Putamen (tissue), 1 donor: ENCODE data around the gene ONECUT3.

Experiments used
- DNase-seq: peaks from one replicate; pipeline ENCODE4 v3.0.0-alpha.2; 2016; ENCODE audit warnings: low spot score

The ONECUT3 gene

DNA sequence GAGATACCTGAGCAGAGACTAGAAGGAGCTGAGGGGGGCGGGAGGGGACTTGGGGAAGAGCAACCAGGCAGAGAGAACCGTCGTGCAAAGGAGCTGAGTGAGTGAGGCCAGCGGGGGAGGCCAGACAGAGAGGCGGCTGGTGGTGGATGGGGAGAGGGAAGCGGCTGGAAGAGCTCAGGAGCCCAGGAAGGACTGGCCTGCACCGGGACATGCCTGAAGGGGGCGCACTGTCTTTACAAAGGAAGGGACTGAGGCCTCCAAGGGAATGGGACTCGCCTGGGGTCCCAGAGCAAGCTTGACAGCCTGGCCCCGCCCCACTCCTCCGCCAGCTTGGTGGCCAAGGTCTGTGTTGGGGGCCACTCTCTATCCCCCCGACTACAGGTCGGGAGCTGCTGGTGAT, 14.9 kb downstream of the ONECUT3 start:
- no peak for DNase-seq

DNA sequence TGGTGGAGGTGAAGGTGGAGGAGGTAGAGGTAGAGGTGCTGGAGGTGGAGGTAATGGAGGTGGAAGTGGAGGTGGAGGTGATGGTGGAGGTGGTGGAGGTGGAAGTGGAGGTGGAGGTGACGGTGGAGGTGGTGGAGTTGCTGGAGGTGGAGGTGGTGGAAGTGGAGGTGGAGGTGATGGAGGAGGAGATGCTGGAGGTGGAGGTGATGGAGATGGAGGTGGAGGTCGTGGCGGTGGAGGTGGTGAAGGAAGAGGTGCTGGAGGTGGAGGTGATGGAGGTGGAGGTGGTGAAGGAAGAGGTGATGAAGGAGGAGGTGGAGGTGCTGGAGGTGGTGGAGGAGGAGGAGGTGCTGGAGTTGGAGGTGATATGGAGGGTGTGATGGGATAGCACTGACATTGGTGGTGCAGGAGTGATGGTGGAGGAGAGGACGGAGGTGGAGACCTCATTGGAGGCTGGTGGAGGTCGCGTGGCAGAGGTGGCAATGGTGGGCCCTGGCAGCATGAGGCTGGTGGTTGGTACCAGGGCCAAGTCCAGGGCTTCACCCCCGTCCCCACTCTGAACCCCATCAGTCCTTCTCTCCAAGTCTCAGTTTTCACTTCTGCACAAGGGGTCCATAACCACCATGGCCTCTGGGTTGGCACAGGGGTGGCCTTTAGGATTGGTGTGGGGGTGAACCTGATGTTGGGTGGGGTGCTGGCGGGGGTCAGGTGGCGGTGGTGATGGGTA, 15.8 kb downstream of the ONECUT3 start:
- no peak for DNase-seq

DNA sequence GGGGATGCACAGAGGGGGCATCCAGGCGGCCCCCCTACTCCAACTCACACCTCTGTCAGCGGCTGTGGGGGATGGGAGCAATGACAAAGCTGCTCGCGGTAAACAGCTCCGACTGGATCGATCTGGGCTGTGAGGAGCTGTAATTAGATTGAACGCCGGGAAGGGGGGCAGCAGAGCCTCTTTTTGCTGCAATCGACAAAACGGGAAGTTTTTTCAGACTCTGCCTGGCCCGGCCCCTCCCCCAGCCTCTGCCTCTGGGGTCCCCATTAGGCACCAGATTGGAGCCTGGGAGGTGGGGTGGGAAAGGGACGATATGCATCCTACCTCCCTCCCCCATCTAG, 16.3 kb downstream of the ONECUT3 start:
- DNase-seq, result no peak

DNA sequence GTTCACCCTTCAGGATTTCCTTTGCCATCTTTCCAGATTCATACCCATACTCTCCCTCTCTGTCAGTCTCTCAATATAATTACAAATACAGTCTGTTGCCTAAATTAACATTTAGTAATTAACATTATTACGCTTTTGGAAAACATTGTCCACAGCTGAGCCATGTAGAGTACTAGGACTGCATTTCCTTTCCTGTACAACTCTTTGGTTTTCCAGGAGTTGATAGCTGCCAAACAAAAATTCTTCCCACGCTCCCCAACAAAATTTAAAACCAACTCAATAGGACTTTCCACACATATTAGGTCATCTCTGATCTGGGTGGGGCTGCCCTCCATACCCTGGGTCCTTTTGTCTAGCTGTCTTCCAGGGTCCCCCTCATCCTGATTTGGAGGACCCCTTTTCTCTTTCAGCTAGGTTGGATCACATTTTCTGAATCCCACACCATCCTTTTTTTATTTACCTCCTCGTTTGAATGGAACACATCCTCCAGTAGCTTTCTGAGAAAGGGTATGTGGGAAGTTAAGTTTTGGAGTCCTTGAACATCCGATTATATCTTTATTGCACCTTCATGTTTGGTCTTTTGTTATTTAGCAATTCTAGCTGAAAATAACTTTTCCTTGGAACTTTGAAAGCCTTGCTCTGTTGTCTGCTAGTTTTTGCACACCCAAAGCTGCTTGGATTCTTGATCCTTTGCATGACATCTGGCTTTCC, 17.7 kb downstream of the ONECUT3 start:
- DNase-seq, result no peak

GRCh38 chr19:1773184-1773583, 19.9 kb downstream of the ONECUT3 start:
- no peak for DNase-seq

DNA sequence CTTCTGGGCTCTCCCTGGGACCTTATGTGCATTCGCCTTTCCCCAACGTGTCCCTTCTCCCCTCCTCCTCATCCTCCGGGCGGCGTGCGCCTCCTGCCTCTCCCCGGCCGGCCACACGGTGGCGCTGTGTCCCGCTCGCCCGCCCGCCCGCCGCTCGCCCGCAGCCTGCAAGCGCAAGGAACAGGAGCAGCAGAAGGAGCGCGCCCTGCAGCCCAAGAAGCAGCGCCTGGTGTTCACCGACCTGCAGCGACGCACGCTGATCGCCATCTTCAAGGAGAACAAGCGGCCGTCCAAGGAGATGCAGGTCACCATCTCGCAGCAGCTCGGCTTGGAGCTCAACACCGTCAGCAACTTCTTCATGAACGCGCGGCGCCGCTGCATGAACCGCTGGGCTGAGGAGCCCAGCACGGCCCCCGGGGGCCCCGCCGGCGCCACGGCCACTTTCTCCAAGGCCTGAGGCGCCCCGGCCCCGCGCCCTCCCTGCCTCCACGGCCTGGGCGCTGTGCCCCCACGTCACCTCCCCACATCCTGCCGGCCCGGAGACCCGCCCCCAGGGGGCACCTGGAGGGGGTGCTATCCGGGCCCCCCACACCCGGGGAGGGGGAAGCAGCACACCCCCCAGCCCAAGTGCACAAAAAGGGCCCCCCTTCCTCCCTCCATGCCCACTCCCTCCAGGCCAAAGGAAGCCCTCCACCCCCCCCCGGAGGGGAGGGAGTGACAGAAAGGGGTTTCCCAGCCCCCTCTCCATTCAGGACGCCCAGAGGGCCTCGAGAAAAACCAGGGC, 21.9 kb downstream of the ONECUT3 start:
- no peak for DNase-seq

DNA sequence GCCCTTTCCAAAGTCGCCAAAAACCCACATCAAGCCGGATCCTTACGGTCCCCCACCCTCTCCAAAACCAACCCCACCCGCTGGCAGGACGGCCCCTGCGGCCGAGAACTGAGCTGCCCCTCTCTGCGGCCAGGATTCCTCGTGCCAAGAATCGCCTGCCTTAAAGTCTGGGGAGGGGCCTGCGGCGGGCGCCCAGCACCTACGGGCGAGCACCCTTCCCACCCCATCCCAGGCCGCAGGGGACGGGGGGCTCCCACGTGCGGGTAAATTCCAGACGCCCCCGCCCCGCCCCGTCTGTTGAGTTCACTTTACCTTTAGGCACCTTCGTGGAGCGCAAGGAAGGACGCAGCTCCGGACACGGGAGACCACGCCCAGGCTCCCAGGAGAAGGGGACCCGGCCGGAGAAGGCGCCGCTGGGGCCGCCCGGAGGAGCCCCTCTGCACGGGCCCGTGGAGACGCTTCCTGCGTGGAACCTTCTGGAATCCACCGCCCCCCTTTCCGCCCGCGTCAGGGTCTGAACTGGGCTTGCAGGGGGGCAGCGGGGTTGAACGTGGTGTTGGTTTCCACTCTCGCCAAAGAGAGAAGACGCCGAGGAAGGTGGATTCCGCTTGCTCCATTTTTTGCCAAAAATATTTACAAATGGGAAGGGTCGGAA, 22.8 kb downstream of the ONECUT3 start:
- no peak for DNase-seq

DNA sequence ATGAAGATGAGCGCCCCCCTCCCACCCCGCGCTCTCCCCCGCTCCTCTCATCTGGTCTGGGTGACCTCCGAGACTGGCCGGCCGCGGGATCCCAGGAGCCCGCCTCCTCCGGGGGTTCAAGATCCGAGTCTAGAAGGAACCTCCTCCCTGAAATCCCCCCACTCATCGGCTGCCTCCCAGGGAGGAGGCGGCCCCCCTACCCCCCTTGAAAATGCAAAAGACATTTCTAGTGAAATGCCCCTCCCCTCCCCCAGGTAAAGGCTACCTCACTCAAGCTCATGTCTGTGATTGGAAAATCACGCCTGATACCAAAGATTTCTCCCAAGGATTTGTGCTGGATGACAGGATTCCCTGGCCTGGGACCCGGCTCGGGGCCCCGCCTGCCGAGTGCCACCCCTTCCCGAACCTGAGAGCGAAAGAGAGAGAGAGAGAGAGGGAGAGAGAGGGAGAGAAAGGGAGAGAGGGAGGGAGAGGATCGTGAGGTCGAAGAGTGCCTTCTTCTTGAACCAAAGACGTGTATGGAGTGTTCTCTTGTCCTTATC, 23.4 kb downstream of the ONECUT3 start:
- no peak for DNase-seq

DNA sequence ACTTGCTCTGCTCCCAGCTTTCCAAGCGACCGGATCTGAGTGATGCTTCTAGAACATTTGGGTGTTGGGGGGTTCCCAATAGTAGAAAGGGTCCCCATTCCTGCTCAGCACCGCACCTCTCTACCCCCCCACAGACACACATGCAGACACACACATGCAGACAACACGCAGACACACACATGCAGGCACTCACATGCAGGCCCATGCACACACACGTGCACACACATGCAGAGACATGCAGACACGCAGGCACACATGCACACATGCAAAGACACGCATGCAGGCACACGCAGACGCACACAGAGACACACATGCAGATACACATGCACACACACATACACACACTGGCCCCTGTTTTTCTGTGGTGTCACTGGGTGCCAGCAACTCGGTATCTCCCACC, 23.8 kb downstream of the ONECUT3 start:
- no peak for DNase-seq

- no peak for DNase-seq
Observed at GRCh38 chr19:1779574-1779973, 26.3 kb downstream of the ONECUT3 start.

DNA sequence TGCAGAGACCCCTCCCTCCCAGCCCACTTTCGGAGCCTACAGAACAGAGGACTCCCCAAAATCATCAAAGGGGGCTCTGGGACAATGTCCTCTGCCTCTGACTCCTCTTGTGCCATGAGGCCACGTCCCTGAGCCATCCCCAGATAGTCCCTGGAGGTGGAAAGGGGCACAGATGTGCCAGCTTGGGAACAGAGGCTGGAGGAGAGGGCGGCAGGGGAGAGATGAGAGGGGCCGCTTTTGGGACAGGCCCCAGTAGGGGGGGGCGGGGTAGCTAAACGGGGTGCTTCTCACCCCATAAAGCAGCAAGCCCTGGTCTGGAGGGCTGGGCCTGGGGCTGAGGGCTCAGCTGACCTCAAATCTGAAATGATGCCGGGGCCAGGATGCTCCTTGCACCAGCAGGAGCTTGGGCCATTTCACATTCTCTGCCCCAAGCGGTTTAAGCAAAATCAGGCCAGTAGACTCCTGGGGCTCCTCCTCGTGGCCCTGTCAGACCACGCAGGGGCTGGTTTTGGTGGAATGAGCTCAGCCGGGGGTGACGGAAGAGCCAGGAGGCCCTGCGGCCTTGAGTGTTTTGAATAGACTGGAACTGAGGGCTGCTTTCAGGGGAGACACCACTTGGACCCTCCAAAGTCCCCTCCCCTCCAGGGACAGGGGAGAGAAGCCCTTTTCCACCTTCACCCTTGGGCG, 27.1 kb downstream of the ONECUT3 start:
- no peak for DNase-seq

- DNase-seq, result no peak
Observed at GRCh38 chr19:1782521-1782920, 29.2 kb downstream of the ONECUT3 start.

GRCh38 chr19:1783354-1783753, 30.0 kb downstream of the ONECUT3 start:
- no peak for DNase-seq

- DNase-seq, result no peak
Observed at GRCh38 chr19:1783874-1784273, 30.6 kb downstream of the ONECUT3 start.

DNA sequence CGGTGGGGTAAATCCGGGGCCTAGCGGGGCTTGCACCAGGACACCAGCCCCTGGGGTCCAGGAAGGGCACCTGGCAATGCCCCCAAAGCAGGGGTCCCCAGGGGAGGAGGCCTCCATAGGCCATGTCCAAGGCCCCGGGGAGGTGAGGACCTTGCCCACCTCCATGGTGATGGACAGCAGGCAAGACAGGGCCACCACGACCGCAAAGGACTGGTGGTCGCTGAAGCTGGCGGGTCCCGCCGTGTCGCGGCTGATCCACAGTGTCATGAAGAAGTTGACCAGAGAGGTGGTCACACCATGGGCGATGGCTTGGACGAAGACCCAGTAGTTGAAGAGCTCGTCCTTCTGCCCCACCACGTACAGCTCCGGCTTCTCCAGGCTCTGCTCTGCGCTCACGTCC, 32.0 kb downstream of the ONECUT3 start:
- DNase-seq, result no peak

DNA sequence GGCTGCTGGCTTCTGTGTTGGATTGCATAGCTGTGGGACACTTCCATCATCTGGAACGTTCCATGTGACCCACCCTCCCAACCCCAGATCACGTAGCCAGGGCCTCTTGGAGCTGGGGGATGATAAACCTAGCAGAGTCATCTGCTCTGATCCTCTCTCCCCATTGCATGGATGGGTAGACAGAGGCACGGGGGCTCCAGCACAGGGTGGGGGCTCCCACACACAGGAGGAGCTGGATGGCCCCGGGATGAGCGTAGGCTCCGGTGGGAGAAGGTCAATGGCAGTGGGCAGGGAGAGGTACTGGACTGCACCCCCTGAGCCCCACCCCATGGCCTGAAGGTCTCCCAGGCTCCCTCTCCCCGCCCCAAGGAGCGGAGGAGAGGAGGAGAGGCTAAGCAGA, 33.4 kb downstream of the ONECUT3 start:
- DNase-seq, result no peak

- DNase-seq, result no peak
Observed at GRCh38 chr19:1787116-1787515, 33.8 kb downstream of the ONECUT3 start.

- DNase-seq, result no peak
Observed at GRCh38 chr19:1789261-1790041, 36.1 kb downstream of the ONECUT3 start.

- DNase-seq, result no peak
Observed at GRCh38 chr19:1790054-1790792, 36.9 kb downstream of the ONECUT3 start.

GRCh38 chr19:1791879-1792278, 38.6 kb downstream of the ONECUT3 start:
- DNase-seq, result no peak
